Stimulated activated CD8-positive, alpha-beta memory T cell treated with anti-CD3 and anti-CD28 coated beads, Interleukin-7, amount 100 ng/mL, for 4 hours (primary cell): ENCODE data around the gene RER1.

Experiments
- DNase-seq, 2 donors: peaks; one replicate each; pipeline ENCODE4 v3.0.0-alpha.2; 2020; ENCODE audit warnings: low read depth in 2 of 2

Gene RER1

GRCh38 chr1:2375923-2376260, 15.7 kb upstream of the RER1 start:
- no peak for DNase-seq

GRCh38 chr1:2376261-2376741, 15.3 kb upstream of the RER1 start:
- no peak for DNase-seq

- no peak for DNase-seq
Measured at GRCh38 chr1:2376931-2377672, 14.5 kb upstream of the RER1 start.

- DNase-seq = no peak
Measured at GRCh38 chr1:2377751-2378440, 13.7 kb upstream of the RER1 start.

- no peak for DNase-seq
Measured at GRCh38 chr1:2378441-2378851, 13.2 kb upstream of the RER1 start.

- DNase-seq = no peak
Measured at GRCh38 chr1:2378956-2379732, 12.5 kb upstream of the RER1 start.

- DNase-seq = no peak
Measured at GRCh38 chr1:2379733-2380404, 11.8 kb upstream of the RER1 start.

GRCh38 chr1:2380816-2381591, 10.6 kb upstream of the RER1 start:
- DNase-seq = no peak

- DNase-seq = peak; percentile 41 to 60
Measured at GRCh38 chr1:2381741-2382620, 9.7 kb upstream of the RER1 start.

- DNase-seq = no peak
Measured at GRCh38 chr1:2382621-2383361, 8.8 kb upstream of the RER1 start.

- DNase-seq = no peak
Measured at GRCh38 chr1:2383576-2383975, 8.1 kb upstream of the RER1 start.

- DNase-seq = no peak
Measured at GRCh38 chr1:2384130-2384860, 7.3 kb upstream of the RER1 start.

- no peak for DNase-seq
Measured at GRCh38 chr1:2384941-2385481, 6.6 kb upstream of the RER1 start.

GRCh38 chr1:2385606-2386280, 5.9 kb upstream of the RER1 start:
- DNase-seq = no peak

GRCh38 chr1:2386636-2387611, 4.7 kb upstream of the RER1 start:
- DNase-seq = no peak

- no peak for DNase-seq
Measured at GRCh38 chr1:2388004-2388913, 3.4 kb upstream of the RER1 start.
